HL-60/S4 treated with retinoic acid at 250 ng/mL for 4 days and 3 days (cell line): Measurements from ENCODE around the gene MAGEB6B.
"Not testable (repeated sequence)": the region's sequence is repeated elsewhere in the genome, so short reads cannot be mapped to it uniquely, and the experiment has no call there.

ENCODE experiments used
- in situ Hi-C: fragments of 300-500 bp; cut with MboI; formaldehyde crosslinking; loops from 2 replicates; pipeline ENCODE4 v1.7.0; 2022; ENCODE audit warnings: low sequenced_read_pairs

MAGEB6B gene

GRCh38 chrX:26160301-26160700 is at the start of gene MAGEB6B:
TSS of gene MAGEB6B (plus strand) at chrX:26160601. CDS start at chrX:26160601, 0 bp downstream.
- in situ Hi-C loops = no loop called here

GRCh38 chrX:26138274-26138673 is 22.1 kb upstream of the MAGEB6B start, which contains the start of gene MAGEB18:
TSS of gene MAGEB18 (plus strand) at chrX:26138343. CDS start at chrX:26138986, 643 bp downstream.
- in situ Hi-C loops = no loop called here

GRCh38 chrX:26146024-26146423 is 14.4 kb upstream of the MAGEB6B start:
- in situ Hi-C loops = no loop called here

- in situ Hi-C loops = no loop called here
Observed at GRCh38 chrX:26192204-26192603, 31.8 kb downstream of the MAGEB6B start, which contains the start of gene MAGEB6. TSS of gene MAGEB6 (plus strand) at chrX:26192440. CDS start at chrX:26193847, 1,407 bp downstream.

GRCh38 chrX:26203561-26203960 is 43.2 kb downstream of the MAGEB6B start:
- in situ Hi-C loops = no loop called here

GRCh38 chrX:26204717-26205116 is 44.3 kb downstream of the MAGEB6B start:
- in situ Hi-C loops = not testable (repeated sequence)

GRCh38 chrX:26208012-26208411 is 47.6 kb downstream of the MAGEB6B start:
- in situ Hi-C loops = no loop called here
